Measurements from ENCODE around the gene UGT3A2. TPM values are rescaled to one million over a fixed set of nuclear protein-coding genes. Genes with fewer than 3 reads are reported as not detected.
"Not testable (repeated sequence)": the region's sequence is repeated elsewhere in the genome, so short reads cannot be mapped to it uniquely, and the experiment has no call there.

UGT3A2 gene
- total and polyA plus RNA-seq, 2 experiments from 2014 or later: not detected

DNA sequence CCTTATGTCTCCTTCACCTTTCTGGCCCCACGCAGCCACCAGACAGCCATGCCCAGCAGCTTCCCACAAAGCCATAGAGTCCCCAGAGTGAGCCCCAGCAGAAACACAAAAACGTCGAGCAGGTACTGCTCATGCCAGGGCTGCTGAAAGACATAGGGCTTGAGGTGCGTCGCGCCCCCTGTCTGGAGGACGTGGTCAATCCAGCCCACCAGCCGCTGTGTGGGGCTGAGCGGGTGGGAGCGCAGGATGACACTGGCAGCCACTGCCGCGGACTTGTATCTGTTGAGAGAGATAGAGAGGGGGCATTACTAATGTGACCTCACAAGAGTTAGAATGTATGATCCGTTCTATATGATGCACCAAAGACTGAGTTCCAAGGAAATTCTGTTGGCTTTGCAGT lies 31.0 kb downstream of the UGT3A2 start:
- no peaks in the 10 kb centered on the region for H3F3A ChIP-seq (ENCODE audit: insufficient read depth)
- H3K9me2 ChIP-seq (ENCODE audit: insufficient read depth): no peaks in the 10 kb centered on the region
- no peaks in the 10 kb centered on the region; the same call in 1 of the 2 replicates for H3K27me3 ChIP-seq (replicated peaks; ENCODE audit: insufficient read depth)
- H2AFZ ChIP-seq: no peak overlapping the region
- no peaks in the 10 kb centered on the region for H3K79me2 ChIP-seq (ENCODE audit: insufficient read depth)
- H3K36me3 ChIP-seq (ENCODE audit: low read depth): no peaks in the 10 kb centered on the region
- no peak for TF ChIP-seq EZH2phosphoT487 (IDR thresholded peaks at IDR 0.05; ENCODE audit: insufficient read depth, low read depth)
- no peak for TF ChIP-seq EZH2 (IDR thresholded peaks at IDR 0.05; ENCODE audit: insufficient read depth, poor library complexity, severe bottlenecking)
- DNase-seq: no peak
- 72 to 74% methylated on average over 13 of the region's 13 CpGs for WGBS, 2 experiments (ENCODE audit: low coverage in 1 of 2, low lambda C conversion rate in 2 of 2, missing lambda C conversion rate in 2 of 2)
- no peak overlapping the region for H3K9ac ChIP-seq
- no peaks in the 10 kb centered on the region for H3K9me3 ChIP-seq (ENCODE audit: low read depth)
- H3K4me3 ChIP-seq: no peak overlapping the region
- in situ Hi-C loops (cut with MboI): no loop called here
- H4K20me1 ChIP-seq (ENCODE audit: insufficient read depth): no peaks in the 10 kb centered on the region
- H3K4me1 ChIP-seq (ENCODE audit: insufficient read depth): no peaks in the 10 kb centered on the region
- H3K4me2 ChIP-seq (ENCODE audit: unreplicated experiment): no peak overlapping the region
- no peak overlapping the region for H3K27ac ChIP-seq

DNA sequence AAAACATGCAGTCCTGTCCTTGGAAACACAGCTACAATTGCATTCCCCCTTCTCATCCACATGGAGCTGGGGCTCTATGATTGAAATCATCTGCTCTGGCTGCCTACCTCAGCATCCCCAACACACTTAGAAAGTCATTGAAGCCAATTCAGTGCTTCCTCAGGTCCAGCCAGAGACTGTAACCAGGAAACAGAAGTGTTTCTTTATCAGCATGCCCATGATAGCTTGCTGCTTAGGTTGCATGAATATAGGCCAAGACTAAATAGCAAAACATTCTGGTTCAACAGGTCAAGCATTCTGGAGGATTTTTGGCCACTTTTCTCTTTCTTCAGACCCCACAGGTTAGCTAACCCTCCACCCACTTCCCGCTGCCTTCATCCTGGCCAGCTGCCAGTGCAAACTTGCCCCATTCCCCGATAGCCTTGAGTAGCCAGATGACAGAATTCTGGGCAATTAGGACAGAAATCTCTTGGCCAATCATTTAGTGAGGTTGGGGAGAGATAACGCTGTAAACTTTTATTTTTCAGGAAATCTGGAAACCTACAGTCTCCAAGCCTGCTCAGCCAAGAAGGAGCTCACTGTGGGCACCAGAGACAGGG lies 32.0 kb downstream of the UGT3A2 start:
- H4K20me1 ChIP-seq (ENCODE audit: insufficient read depth); in situ Hi-C loops (cut with MboI); H3K27ac ChIP-seq; H3K9ac ChIP-seq; H3K36me3 ChIP-seq (ENCODE audit: low read depth); DNase-seq; H3K4me3 ChIP-seq; H3K79me2 ChIP-seq (ENCODE audit: insufficient read depth); H3K9me2 ChIP-seq (ENCODE audit: insufficient read depth); H3K4me2 ChIP-seq (ENCODE audit: unreplicated experiment); H3K4me1 ChIP-seq (ENCODE audit: insufficient read depth); H2AFZ ChIP-seq; H3K9me3 ChIP-seq (ENCODE audit: low read depth); H3F3A ChIP-seq (ENCODE audit: insufficient read depth); H3K27me3 ChIP-seq (replicated peaks; ENCODE audit: insufficient read depth): not testable (repeated sequence)
- 42 to 54% methylated on average over 3 of the region's 3 CpGs for WGBS, 2 experiments (ENCODE audit: low coverage in 1 of 2, low lambda C conversion rate in 2 of 2, missing lambda C conversion rate in 2 of 2)

DNA sequence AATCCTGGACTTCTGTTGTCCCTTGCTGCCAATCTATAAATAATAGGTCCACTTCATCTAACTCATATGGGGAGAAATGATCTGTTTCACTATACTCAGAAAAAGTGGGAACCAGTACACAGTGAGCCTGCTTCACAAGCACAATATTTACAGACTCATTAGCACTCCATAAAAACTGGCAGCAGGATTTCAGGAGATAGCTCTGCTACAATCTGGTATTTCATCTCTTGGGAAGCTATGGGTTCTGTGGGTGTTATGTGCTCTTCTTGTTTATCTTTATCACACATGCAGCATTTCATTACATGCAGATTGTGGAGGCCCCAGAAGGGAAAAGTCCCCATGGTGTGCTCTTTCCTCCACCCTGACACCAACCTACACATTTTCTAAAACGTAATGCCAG lies 33.2 kb downstream of the UGT3A2 start:
- Histone ChIP-seq H2AFZ (no peak overlapping the region), H3K9ac (no peak overlapping the region), H3K4me2 (ENCODE audit: unreplicated experiment) (no peak overlapping the region), H4K20me1 (ENCODE audit: insufficient read depth) (no peaks in the 10 kb centered on the region), H3K9me3 (ENCODE audit: low read depth) (no peaks in the 10 kb centered on the region), H3K36me3 (ENCODE audit: low read depth) (no peaks in the 10 kb centered on the region), H3K4me3 (no peak overlapping the region), H3K4me1 (ENCODE audit: insufficient read depth) (no peaks in the 10 kb centered on the region), H3K27ac (no peak overlapping the region), H3K27me3 (replicated peaks; ENCODE audit: insufficient read depth) (no peaks in the 10 kb centered on the region; the same call in 1 of the 2 replicates), H3F3A (ENCODE audit: insufficient read depth) (no peaks in the 10 kb centered on the region), H3K9me2 (ENCODE audit: insufficient read depth) (no peaks in the 10 kb centered on the region), H3K79me2 (ENCODE audit: insufficient read depth) (no peaks in the 10 kb centered on the region)
- WGBS, 2 experiments (ENCODE audit: low coverage in 1 of 2, low lambda C conversion rate in 2 of 2, missing lambda C conversion rate in 2 of 2): 11 to 13% methylated on average over 1 of the region's 1 CpG
- no peak for TF ChIP-seq EZH2 (IDR thresholded peaks at IDR 0.05; ENCODE audit: insufficient read depth, poor library complexity, severe bottlenecking)
- no peak for TF ChIP-seq EZH2phosphoT487 (IDR thresholded peaks at IDR 0.05; ENCODE audit: insufficient read depth, low read depth)
- DNase-seq: no peak
- in situ Hi-C loops (cut with MboI): no loop called here

DNA sequence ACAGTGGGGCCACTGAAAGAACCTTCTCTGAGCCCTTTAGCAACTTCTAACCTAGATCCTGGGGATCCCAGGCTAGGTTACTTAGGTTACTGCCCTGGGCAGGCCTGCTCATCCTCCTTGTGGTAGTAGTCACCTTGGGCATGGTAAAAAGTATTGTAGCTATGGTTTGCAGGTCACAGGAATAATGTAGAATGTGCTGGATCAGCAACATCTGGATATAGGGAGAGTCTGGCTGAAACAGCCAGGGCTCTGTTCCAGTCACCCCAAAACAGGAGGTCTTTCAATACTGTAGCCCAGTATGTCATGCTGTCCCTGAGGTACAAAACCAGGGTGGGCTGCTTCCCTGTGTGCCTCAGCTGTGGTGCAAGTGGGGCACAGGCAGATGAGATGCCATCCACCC lies 33.6 kb downstream of the UGT3A2 start:
- Histone ChIP-seq H3K9me2 (ENCODE audit: insufficient read depth) (no peaks in the 10 kb centered on the region), H2AFZ (no peak overlapping the region), H3K4me2 (ENCODE audit: unreplicated experiment) (no peak overlapping the region), H3K9me3 (ENCODE audit: low read depth) (no peaks in the 10 kb centered on the region), H3K9ac (no peak overlapping the region), H3K4me1 (ENCODE audit: insufficient read depth) (no peaks in the 10 kb centered on the region), H3K4me3 (no peak overlapping the region), H3K36me3 (ENCODE audit: low read depth) (no peaks in the 10 kb centered on the region), H3K27ac (no peak overlapping the region), H3K27me3 (replicated peaks; ENCODE audit: insufficient read depth) (no peaks in the 10 kb centered on the region; the same call in 1 of the 2 replicates), H3K79me2 (ENCODE audit: insufficient read depth) (no peaks in the 10 kb centered on the region), H4K20me1 (ENCODE audit: insufficient read depth) (no peaks in the 10 kb centered on the region), H3F3A (ENCODE audit: insufficient read depth) (no peaks in the 10 kb centered on the region)
- TF ChIP-seq EZH2 (IDR thresholded peaks at IDR 0.05; ENCODE audit: insufficient read depth, poor library complexity, severe bottlenecking) (no peak), EZH2phosphoT487 (IDR thresholded peaks at IDR 0.05; ENCODE audit: insufficient read depth, low read depth) (no peak)
- no peak for DNase-seq
- in situ Hi-C loops (cut with MboI): no loop called here

DNA sequence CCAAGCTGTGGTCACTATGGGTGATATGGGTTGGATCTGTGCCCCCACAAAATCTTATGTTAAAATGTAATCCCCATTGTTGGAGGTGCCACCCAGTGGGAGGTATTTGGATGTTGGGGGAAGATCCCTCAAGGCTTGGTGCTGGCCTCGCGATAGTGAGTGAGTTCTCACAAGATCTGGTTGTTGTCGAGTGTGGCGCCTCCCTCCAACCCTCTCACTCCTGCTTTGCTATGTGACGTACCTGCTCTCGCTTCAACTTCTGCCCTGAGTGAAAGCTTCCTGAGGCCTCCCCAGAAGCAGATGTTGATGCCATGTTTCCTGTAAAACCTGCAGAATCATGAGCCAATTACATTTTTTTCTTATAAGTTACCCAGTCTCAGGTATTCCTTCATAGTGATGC lies 35.5 kb downstream of the UGT3A2 start:
- Histone ChIP-seq H3K9me3 (ENCODE audit: low read depth) (no peaks in the 10 kb centered on the region), H3K27me3 (replicated peaks; ENCODE audit: insufficient read depth) (no peaks in the 10 kb centered on the region; the same call in 1 of the 2 replicates), H3K27ac (no peak overlapping the region), H3K4me2 (ENCODE audit: unreplicated experiment) (no peak overlapping the region), H3K9me2 (ENCODE audit: insufficient read depth) (no peaks in the 10 kb centered on the region), H3K79me2 (ENCODE audit: insufficient read depth) (no peaks in the 10 kb centered on the region), H3K4me3 (no peak overlapping the region), H4K20me1 (ENCODE audit: insufficient read depth) (no peaks in the 10 kb centered on the region), H3F3A (ENCODE audit: insufficient read depth) (no peaks in the 10 kb centered on the region), H3K36me3 (ENCODE audit: low read depth) (no peaks in the 10 kb centered on the region), H3K9ac (no peak overlapping the region), H2AFZ (no peak overlapping the region), H3K4me1 (ENCODE audit: insufficient read depth) (no peaks in the 10 kb centered on the region)
- WGBS, 2 experiments (ENCODE audit: low coverage in 1 of 2, low lambda C conversion rate in 2 of 2, missing lambda C conversion rate in 2 of 2): 68 to 71% methylated on average over 6 of the region's 6 CpGs
- in situ Hi-C loops (cut with MboI): no loop called here
- TF ChIP-seq EZH2 (IDR thresholded peaks at IDR 0.05; ENCODE audit: insufficient read depth, poor library complexity, severe bottlenecking): no peak
- TF ChIP-seq EZH2phosphoT487 (IDR thresholded peaks at IDR 0.05; ENCODE audit: insufficient read depth, low read depth): no peak
- no peak for DNase-seq

Measured in GM23248 (cell line).